Measurements from ENCODE around the gene NECTIN2.

The NECTIN2 gene

DNA sequence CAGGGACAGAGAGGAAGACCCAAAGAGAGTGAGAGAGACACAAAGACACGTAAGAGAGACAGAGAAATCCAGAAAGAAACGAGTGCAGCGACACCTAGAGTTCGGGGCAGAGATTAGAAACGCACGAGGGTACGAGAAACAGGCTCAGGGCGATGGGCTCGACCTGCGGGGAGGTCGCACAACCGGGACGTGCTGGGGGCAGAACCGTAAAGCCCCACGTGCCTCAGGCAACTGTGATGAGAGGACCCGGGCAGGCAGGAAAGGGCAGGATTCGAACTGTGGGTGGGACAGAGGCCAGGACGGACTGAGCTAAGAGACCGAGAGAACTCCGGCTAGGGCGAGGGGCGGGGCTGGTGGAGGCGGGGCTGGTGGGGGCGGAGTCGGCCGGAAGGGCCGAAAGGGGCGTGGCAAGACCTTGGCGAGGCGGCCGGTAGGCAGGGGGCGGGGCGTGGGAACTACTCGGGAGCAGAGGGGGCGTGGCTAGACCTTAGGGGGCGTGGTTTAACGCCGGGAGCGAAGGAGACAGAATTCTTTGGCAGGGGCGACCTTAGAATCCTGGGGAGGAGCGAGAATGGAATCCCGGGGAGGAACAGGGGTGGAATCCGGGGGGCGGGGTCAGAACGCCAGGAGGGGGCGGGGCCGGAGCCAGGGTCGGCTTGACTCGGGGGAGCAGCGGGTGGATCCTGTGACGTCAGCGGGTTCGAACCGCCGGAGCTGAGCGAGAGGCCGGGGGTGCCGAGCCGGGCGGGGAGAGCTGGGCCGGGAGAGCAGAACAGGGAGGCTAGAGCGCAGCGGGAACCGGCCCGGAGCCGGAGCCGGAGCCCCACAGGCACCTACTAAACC, at the start of gene NECTIN2:
TSS of gene NECTIN2 (plus strand) at position 686 of the 843 bp plus-strand sequence. CDS start 229 bp downstream, outside the sequence.
- DNase-seq (ENCODE audit: low read depth, low spot score), result peak; percentile 30

DNA sequence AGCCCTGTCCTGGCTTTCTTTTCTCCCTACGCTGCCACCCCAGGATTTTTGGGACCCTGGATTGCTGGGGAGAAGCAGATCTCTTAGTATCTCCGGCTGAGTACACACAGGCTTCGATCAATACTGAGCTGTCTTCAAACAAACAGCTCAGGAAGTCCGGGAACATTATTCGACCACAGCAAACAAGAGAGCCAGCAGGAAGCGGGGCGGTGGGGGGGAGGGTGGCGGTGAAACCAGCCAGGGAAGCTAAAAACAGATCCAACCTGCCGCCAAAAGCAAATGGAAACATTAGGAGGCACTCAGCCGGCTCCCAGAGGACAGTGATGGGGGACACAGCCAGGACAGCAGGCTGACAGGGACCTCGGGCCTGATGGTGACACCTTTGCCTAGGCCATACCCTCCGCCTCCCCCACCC, 49.4 kb upstream of the NECTIN2 start:
- DNase-seq (ENCODE audit: low read depth, low spot score), result no peak

GRCh38 chr19:44799627-44800346, 46.3 kb upstream of the NECTIN2 start:
- no peak for DNase-seq (ENCODE audit: low read depth, low spot score)

DNA sequence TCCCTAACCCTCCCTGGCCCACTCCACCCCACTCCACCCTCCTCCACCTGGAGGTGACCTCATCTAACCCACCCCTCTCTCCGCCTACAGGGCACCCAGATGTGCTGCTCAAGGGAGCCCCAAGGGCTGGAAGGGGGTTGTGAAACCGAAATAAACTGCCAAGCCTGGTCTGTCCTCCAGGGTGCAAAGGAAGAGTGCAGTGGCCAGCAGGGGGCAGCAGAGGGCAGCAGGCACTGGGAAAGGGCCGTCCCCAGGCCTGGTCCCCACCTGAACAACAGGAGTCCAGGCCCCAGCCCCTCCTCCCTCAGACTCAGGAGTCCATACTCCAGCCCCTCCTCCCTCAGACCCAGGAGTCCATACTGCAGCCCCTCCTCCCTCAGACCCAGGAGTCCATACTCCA, 45.6 kb upstream of the NECTIN2 start:
- peak; percentile 63 for DNase-seq (ENCODE audit: low read depth, low spot score)

GRCh38 chr19:44803442-44804428, 42.4 kb upstream of the NECTIN2 start:
- DNase-seq (ENCODE audit: low read depth, low spot score), result no peak

- DNase-seq (ENCODE audit: low read depth, low spot score), result no peak
Observed at GRCh38 chr19:44806291-44806690, 39.8 kb upstream of the NECTIN2 start.

GRCh38 chr19:44807162-44807561, 38.9 kb upstream of the NECTIN2 start:
- no peak for DNase-seq (ENCODE audit: low read depth, low spot score)

GRCh38 chr19:44807652-44808462, 38.2 kb upstream of the NECTIN2 start:
- no peak for DNase-seq (ENCODE audit: low read depth, low spot score)

DNA sequence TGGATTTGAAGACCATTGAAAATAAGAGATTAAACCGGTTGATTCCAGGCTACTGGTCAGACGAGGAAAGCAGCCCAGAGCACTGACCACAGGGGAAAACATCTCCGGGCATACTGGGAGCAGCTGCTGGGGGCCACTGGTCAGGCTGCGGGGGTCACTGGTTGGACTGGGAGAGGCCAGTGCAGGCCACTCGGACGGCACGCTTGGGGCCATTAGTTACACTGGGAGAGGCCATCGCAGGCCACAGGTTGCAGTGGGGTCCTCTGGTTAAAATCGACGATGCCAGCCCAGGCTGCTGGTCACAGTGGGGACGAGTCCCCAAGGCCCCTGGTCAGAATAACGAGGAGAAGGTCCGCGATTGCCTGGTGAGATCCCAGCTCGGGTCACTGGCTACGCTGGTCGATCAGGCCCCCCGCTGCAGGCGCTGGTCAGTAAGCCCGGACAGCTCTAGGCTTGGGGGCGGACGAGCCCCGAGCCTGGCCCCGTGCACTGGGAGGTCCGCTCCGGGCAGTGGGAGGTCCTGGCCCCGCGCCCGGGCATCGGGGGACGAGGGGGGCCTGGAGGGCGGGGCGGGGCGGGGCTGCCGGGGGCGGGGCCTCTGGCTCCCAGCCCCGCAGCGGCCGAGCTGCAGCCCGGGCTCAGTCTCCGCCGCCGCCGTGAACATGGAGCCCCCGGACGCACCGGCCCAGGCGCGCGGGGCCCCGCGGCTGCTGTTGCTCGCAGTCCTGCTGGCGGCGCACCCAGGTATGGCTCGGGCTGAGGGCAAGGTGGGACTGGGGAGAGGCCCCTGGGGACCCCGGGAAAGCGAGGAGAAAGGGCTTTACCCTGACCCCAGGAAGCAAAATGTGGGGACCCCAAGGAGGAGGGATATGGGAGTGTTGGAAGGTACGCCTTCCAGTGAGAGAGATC, 37.4 kb upstream of the NECTIN2 start, which contains the start of gene BCAM:
TSS of gene BCAM (plus strand) at position 641 of the 909 bp plus-strand sequence. CDS start at position 663, 22 bp downstream.
- DNase-seq (ENCODE audit: low read depth, low spot score), result no peak

DNA sequence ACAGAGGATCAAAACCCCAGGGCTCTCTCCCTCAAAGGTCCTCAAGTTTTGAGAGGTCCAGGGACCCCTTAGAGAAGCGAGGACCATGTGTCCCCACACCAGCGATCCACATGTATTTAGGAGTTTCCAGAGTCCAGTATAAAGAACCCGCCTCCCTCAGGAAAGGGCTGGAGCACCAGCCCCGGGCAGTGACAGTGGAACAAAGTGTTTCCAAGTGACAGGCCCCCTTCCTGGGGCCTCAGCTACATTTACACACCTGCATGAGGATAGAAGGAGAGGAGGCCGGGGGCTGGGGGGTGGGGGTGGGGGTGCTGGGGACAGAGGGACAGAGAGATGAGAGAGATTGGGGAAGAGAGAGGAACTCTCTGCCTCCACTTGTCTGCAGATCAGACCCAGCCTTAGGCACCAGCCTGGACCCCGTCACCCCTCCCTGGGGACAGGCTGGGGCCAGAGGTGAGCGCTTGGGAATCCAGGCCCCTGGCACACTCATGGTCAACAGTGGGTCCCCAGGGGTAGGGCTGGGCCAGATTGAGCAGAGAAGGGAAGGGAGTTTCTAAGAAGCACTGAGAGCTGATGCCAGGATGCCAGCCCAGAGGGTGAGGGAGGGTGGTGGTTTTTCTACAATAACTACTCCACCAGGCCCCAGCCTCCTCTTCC, 36.4 kb upstream of the NECTIN2 start:
- DNase-seq (ENCODE audit: low read depth, low spot score), result no peak

GRCh38 chr19:44810234-44811121, 35.6 kb upstream of the NECTIN2 start:
- DNase-seq (ENCODE audit: low read depth, low spot score), result no peak

GRCh38 chr19:44811122-44811419, 35.0 kb upstream of the NECTIN2 start:
- DNase-seq (ENCODE audit: low read depth, low spot score), result no peak

DNA sequence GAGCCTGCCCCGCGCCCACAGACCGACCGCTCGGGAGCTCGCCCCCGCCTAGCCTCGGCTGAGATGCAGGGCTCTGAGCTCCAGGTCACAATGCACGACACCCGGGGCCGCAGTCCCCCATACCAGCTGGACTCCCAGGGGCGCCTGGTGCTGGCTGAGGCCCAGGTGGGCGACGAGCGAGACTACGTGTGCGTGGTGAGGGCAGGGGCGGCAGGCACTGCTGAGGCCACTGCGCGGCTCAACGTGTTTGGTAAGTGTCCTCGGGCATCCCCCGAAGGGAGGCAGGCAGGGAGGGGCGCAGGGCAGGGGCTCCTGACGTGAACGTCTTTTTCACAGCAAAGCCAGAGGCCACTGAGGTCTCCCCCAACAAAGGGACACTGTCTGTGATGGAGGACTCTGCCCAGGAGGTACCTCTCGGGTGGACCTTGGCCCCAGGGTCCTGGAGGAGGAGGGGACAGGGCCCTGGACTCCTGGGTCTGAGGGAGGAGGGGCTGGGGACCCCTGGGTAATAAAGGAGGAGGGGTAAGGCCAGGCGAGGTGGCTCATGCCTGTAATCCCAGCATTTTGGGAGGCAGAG, 33.9 kb upstream of the NECTIN2 start:
- no peak for DNase-seq (ENCODE audit: low read depth, low spot score)

- no peak for DNase-seq (ENCODE audit: low read depth, low spot score)
Observed at GRCh38 chr19:44813070-44813840, 32.8 kb upstream of the NECTIN2 start.

GRCh38 chr19:44813841-44814470, 32.1 kb upstream of the NECTIN2 start:
- no peak for DNase-seq (ENCODE audit: low read depth, low spot score)

DNA sequence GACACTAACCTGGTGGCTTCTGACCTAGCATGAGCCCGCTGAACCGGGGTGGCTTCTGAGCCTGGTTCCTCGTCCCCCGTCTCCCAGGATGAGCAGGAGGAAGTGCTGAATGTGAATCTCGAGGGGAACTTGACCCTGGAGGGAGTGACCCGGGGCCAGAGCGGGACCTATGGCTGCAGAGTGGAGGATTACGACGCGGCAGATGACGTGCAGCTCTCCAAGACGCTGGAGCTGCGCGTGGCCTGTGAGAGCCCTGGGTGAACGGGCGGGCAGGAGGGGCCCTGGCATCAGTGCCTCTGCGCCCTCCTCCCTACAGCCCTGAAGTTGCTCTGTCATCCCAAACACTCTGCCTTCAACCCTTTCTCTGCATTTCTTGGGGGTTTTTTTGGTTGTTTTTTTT, 31.6 kb upstream of the NECTIN2 start:
- no peak for DNase-seq (ENCODE audit: low read depth, low spot score)

DNA sequence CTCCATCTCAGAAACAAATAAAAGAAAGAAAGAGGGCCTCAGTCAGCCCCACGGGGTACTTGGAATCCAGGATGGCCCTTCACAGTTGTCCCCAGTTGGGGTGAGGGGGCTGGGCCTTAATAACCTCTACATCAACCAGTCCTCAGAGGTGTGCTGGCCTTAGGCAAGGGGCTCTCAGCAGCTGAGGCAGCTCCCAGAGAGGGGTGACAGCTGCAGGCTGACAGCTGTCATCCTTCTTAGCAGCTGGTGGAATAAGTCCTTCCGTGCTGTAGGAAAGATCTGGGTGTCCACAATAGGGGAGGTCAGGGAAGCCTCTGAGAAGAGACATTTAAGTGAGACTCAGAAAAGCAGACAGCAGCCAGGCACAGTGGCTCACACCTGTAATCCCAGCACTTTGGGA, 29.8 kb upstream of the NECTIN2 start:
- DNase-seq (ENCODE audit: low read depth, low spot score), result no peak

Measured in activated CD4-positive, CD25-positive, alpha-beta regulatory T cell treated with anti-CD3 and anti-CD28 coated beads, Interleukin-2, amount 50 U/mL, for 16 hours (primary cell).